Activated CD4-positive, alpha-beta memory T cell treated with anti-CD3 and anti-CD28 coated beads, Interleukin-2, amount 10 ng/mL, durations not matched to agents 7 days and 5 days (primary cell): ENCODE data around the gene OLFM1. TPM values are rescaled to one million over a fixed set of nuclear protein-coding genes. Genes with fewer than 3 reads are reported as not detected.
"Not testable (repeated sequence)": the region's sequence is repeated elsewhere in the genome, so short reads cannot be mapped to it uniquely, and the experiment has no call there.

ENCODE experiments used
- CTCF ChIA-PET: fragments of 350-600 bp; sonication (Branson Sonifier 250); formaldehyde crosslinking; loops from one replicate; lab custom pipeline; 2021; ENCODE audit warnings: antibody characterized with exemption, inconsistent platforms; lab: Charles Lee
- POLR2A ChIA-PET: fragments of 350-600 bp; sonication (Branson Sonifier 250); formaldehyde crosslinking; loops from one replicate; lab custom pipeline; 2021; ENCODE audit warnings: antibody characterized with exemption; lab: Charles Lee
- DNase-seq: peaks from one replicate; pipeline ENCODE4 v3.0.0-alpha.2; 2020
- H3K27ac Mint-ChIP-seq: one replicate; pipeline ENCODE4 v1.8.0; 2021; ENCODE audit warnings: mild to moderate bottlenecking, mixed read lengths
- H3K27me3 Mint-ChIP-seq: one replicate; pipeline ENCODE4 v1.8.0; 2021; ENCODE audit warnings: mixed read lengths
- H3K36me3 Mint-ChIP-seq: one replicate; pipeline ENCODE4 v1.8.0; 2021; ENCODE audit warnings: low read depth, mixed read lengths
- H3K4me1 Mint-ChIP-seq: one replicate; pipeline ENCODE4 v1.8.0; 2021; ENCODE audit warnings: mixed read lengths
- H3K4me3 Mint-ChIP-seq: one replicate; pipeline ENCODE4 v1.8.0; 2021; ENCODE audit warnings: mild to moderate bottlenecking, mixed read lengths
- H3K9me3 Mint-ChIP-seq: one replicate; pipeline ENCODE4 v1.8.0; 2021; ENCODE audit warnings: mixed read lengths
- total RNA-seq, 2 experiments: library from RNA; stranded (reverse); gene quantifications; one replicate each; pipeline ENCODE4 v1.2.3, GENCODE V29; 2021

Gene OLFM1
- total RNA-seq, 2 experiments from 2014 or later: not detected

- Mint-ChIP-seq H3K27ac (no peak overlapping the region), H3K4me3 (no peak overlapping the region), H3K4me1 (peaks cover 9% of the 10 kb centered on the region), H3K36me3 (no peaks in the 10 kb centered on the region), H3K9me3 (no peaks in the 10 kb centered on the region), H3K27me3 (peaks cover 12% of the 10 kb centered on the region)
- ChIA-PET CTCF (no interaction called here), POLR2A (no interaction called here)
- no peak for DNase-seq
Measured at GRCh38 chr9:135104761-135105160, 17.3 kb downstream of the OLFM1 start.

DNA sequence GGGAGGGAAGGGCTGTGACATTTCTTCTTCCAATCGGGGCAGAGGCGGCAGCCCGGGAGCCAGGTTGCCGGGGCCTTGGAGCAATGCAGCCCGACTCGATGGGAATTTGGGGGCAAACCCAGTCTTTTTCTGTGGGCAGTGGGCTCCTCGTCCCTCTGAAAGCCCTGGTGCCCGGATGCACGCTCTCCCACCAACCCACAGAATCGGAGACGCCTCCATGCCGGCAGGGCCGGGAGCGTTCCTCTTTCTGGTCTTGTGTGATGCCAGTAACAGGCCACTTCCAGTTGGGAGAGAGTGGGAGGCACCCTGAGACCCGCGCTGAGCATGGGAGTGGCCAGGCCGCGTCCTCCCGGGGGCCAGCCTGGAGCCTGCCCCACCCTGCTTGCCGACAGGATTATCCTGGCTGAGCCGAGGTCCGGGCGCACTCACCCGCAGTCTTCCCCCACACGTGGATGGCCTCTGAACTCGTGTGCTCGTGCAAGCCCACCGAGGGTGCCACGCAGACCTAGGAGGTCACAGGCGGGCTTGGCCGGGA is 17.8 kb downstream of the OLFM1 start:
- CTCF ChIA-PET: no interaction called here

DNA sequence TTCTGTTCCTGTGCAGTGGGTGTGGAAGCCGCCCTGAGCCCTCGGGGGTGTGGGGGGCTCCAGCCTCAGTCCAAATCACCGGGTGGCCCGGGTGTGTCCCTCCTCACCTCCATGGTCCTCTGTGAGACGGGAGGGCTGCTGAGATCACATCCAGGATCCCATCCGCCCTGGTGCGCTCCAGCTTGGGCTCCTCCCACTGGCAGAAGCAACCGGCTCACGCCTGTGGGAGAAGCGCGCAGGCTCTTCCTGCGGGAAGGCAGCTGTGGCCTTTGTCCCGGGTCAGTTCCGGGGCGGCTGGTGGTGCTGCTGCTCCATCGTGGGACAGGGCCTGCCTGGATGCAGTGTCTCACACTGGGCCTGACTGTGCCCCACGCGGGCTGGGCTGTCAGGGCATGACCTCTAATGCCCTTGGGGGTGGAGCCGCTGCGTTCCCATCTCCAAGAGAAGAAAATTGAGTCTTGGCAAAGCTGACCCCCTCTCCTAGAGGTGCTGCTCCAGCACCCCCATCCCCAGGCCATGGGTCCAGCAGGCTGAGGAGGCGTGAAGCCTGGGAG is 18.5 kb downstream of the OLFM1 start:
- no peak for DNase-seq
- CTCF ChIA-PET: no interaction called here
- no peaks in the 10 kb centered on the region for H3K36me3 Mint-ChIP-seq
- POLR2A ChIA-PET: no interaction called here
- peaks cover 9% of the 10 kb centered on the region for H3K4me1 Mint-ChIP-seq
- no peak overlapping the region for H3K27ac Mint-ChIP-seq
- H3K4me3 Mint-ChIP-seq: no peak overlapping the region
- peaks cover 12% of the 10 kb centered on the region for H3K27me3 Mint-ChIP-seq
- no peaks in the 10 kb centered on the region for H3K9me3 Mint-ChIP-seq

More for the DNA sequence above, 17.8 kb downstream of the OLFM1 start:
- POLR2A ChIA-PET: no interaction called here
- Mint-ChIP-seq H3K9me3 (no peaks in the 10 kb centered on the region), H3K27ac (no peak overlapping the region), H3K4me1 (peaks cover 9% of the 10 kb centered on the region), H3K36me3 (no peaks in the 10 kb centered on the region), H3K4me3 (no peak overlapping the region), H3K27me3 (peaks cover 12% of the 10 kb centered on the region)
- DNase-seq: no peak

- peaks cover 9% of the 10 kb centered on the region for H3K4me1 Mint-ChIP-seq
- H3K27me3 Mint-ChIP-seq: peaks cover 12% of the 10 kb centered on the region
- POLR2A ChIA-PET: no interaction called here
- no peak overlapping the region for H3K4me3 Mint-ChIP-seq
- H3K9me3 Mint-ChIP-seq: no peaks in the 10 kb centered on the region
- H3K36me3 Mint-ChIP-seq: no peaks in the 10 kb centered on the region
- no peak for DNase-seq
- CTCF ChIA-PET: no interaction called here
- H3K27ac Mint-ChIP-seq: no peak overlapping the region
Measured at GRCh38 chr9:135106551-135107270, 19.2 kb downstream of the OLFM1 start.

GRCh38 chr9:135107581-135108235 is 20.2 kb downstream of the OLFM1 start:
- ChIA-PET POLR2A (no interaction called here), CTCF (no interaction called here)
- H3K36me3 Mint-ChIP-seq: no peaks in the 10 kb centered on the region
- no peak overlapping the region for H3K4me3 Mint-ChIP-seq
- no peak overlapping the region for H3K27ac Mint-ChIP-seq
- H3K9me3 Mint-ChIP-seq: no peaks in the 10 kb centered on the region
- no peak for DNase-seq
- H3K27me3 Mint-ChIP-seq: peaks cover 12% of the 10 kb centered on the region
- peaks cover 9% of the 10 kb centered on the region for H3K4me1 Mint-ChIP-seq

DNA sequence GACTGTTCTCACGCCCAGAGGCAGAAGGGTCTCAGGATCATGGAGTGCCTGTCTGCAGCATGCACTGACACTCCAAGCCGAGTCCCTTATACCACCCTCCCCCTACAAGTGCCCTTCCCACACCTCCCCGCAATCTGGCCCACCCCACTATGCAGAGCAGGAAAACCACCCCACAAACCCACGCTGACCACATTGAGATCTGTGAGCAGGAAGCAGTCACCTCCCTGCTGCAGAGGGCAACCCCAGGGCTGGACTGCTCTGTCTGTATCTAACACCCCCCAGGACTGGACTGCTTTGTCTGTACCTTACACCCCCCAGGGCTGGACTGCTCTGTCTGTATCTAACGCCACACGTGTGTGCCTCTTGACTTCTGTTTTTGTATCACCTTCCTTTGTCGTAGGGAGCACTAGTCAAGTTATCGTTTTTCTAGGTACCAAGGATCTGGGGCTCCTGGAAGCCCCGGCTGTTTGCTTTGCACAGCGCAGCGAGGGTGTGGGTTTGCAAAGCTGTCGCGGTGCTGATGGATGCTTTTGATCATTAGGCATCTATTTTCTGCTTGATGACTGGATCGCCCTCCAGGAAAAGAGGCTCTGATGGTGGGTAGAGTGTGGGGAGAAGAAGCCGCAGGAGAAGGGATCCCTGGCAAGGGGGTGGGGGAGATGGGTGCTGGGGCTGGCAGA is 21.5 kb downstream of the OLFM1 start:
- no peak overlapping the region for H3K4me3 Mint-ChIP-seq
- ChIA-PET CTCF (no interaction called here), POLR2A (no interaction called here)
- H3K27me3 Mint-ChIP-seq: peaks cover 12% of the 10 kb centered on the region
- H3K27ac Mint-ChIP-seq: no peak overlapping the region
- DNase-seq: no peak
- no peaks in the 10 kb centered on the region for H3K9me3 Mint-ChIP-seq
- peaks cover 9% of the 10 kb centered on the region for H3K4me1 Mint-ChIP-seq
- no peaks in the 10 kb centered on the region for H3K36me3 Mint-ChIP-seq

- ChIA-PET POLR2A (no interaction called here), CTCF (no interaction called here)
- Mint-ChIP-seq H3K27me3 (peaks cover 12% of the 10 kb centered on the region), H3K27ac (no peak overlapping the region), H3K4me1 (peaks cover 9% of the 10 kb centered on the region), H3K9me3 (no peaks in the 10 kb centered on the region), H3K4me3 (no peak overlapping the region), H3K36me3 (no peaks in the 10 kb centered on the region)
- no peak for DNase-seq
Measured at GRCh38 chr9:135109650-135110049, 22.2 kb downstream of the OLFM1 start.

GRCh38 chr9:135110416-135110815 is 22.9 kb downstream of the OLFM1 start:
- no peak for DNase-seq
- Mint-ChIP-seq H3K4me1 (peaks cover 9% of the 10 kb centered on the region), H3K36me3 (no peaks in the 10 kb centered on the region), H3K9me3 (no peaks in the 10 kb centered on the region), H3K4me3 (no peak overlapping the region), H3K27me3 (peaks cover 12% of the 10 kb centered on the region), H3K27ac (no peak overlapping the region)
- ChIA-PET CTCF (no interaction called here), POLR2A (no interaction called here)

DNA sequence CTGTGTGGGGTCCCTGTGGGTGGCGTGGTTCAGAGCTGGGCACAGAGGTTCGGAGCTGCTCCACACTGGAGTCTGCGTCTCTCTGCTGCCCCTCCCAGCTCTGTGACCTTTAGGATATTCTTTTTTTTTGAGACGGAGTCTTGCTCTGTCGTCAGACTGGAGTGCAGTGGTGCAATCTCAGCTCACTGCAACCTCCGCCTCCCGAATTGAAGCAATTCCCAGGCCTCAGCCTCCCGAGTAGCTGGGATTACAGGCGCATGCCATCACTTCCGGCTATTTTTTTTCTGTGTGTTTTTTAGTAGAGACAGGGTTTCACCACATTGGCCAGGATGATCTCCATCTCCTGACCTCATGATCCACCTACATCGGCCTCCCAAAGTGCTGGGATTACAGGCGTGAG is 24.1 kb downstream of the OLFM1 start:
- H3K9me3 Mint-ChIP-seq, CTCF ChIA-PET, H3K4me3 Mint-ChIP-seq, POLR2A ChIA-PET, DNase-seq, H3K4me1 Mint-ChIP-seq, H3K27ac Mint-ChIP-seq, H3K36me3 Mint-ChIP-seq: not testable (repeated sequence)
- peaks cover 12% of the 10 kb centered on the region for H3K27me3 Mint-ChIP-seq

GRCh38 chr9:135116371-135116770 is 28.9 kb downstream of the OLFM1 start:
- no peaks in the 10 kb centered on the region for H3K4me1 Mint-ChIP-seq
- no peaks in the 10 kb centered on the region for H3K27me3 Mint-ChIP-seq
- no peak for DNase-seq
- H3K27ac Mint-ChIP-seq: no peak overlapping the region
- no peaks in the 10 kb centered on the region for H3K36me3 Mint-ChIP-seq
- peaks cover 4% of the 10 kb centered on the region for H3K9me3 Mint-ChIP-seq
- H3K4me3 Mint-ChIP-seq: no peak overlapping the region
- ChIA-PET CTCF (no interaction called here), POLR2A (no interaction called here)

DNA sequence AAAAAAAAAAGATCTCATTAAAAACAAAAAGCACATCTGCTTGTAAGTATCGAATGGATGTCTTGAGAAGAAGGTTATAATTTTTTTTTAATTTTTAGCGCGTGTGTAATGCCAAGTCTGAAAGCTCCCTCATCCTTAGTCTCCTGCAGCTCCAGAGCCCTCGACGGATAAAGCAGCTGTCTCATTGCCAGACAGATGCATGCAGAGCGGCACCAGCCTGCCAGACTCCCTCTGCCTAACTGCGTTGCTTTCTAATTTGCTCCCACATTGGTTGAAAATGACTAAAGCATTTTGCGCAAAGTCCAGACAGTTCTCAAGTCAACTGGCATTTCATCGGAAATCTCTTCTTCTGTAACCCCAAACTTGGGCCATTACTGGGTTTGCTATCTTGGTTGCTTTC is 29.4 kb downstream of the OLFM1 start:
- Mint-ChIP-seq H3K27me3 (no peaks in the 10 kb centered on the region), H3K27ac (no peak overlapping the region), H3K9me3 (peaks cover 4% of the 10 kb centered on the region), H3K4me1 (no peaks in the 10 kb centered on the region), H3K36me3 (no peaks in the 10 kb centered on the region), H3K4me3 (no peak overlapping the region)
- ChIA-PET POLR2A (no interaction called here), CTCF (no interaction called here)
- no peak for DNase-seq

- Mint-ChIP-seq H3K27ac (no peak overlapping the region), H3K4me1 (no peaks in the 10 kb centered on the region), H3K36me3 (no peaks in the 10 kb centered on the region), H3K27me3 (no peaks in the 10 kb centered on the region), H3K4me3 (no peak overlapping the region), H3K9me3 (peaks cover 4% of the 10 kb centered on the region)
- no peak for DNase-seq
- POLR2A ChIA-PET: no interaction called here
- CTCF ChIA-PET: no interaction called here
Measured at GRCh38 chr9:135117281-135117680, 29.8 kb downstream of the OLFM1 start.

- Mint-ChIP-seq H3K27me3 (no peaks in the 10 kb centered on the region), H3K4me3 (no peak overlapping the region), H3K36me3 (no peaks in the 10 kb centered on the region), H3K9me3 (peaks cover 4% of the 10 kb centered on the region), H3K27ac (no peak overlapping the region), H3K4me1 (no peaks in the 10 kb centered on the region)
- CTCF ChIA-PET: no interaction called here
- POLR2A ChIA-PET: no interaction called here
- no peak for DNase-seq
Measured at GRCh38 chr9:135119496-135120064, 32.1 kb downstream of the OLFM1 start.
